HEK293 (cell line): ENCODE data around the gene MIER3.

ENCODE experiments used
- HOXC10 ChIP-seq: sonication (generic); formaldehyde crosslinking; IDR thresholded peaks from 2 replicates; pipeline ENCODE4 v1.8.1; 2023; ENCODE audit warnings: mild to moderate bottlenecking, missing genetic modification reagents
- IKZF3 ChIP-seq: fragments of 450-650 bp; IDR thresholded peaks from 2 replicates; pipeline ENCODE4 v1.5.0; 2018; ENCODE audit warnings: missing biosample characterization, mild to moderate bottlenecking, missing genetic modification characterization, moderate library complexity
- KLF1 ChIP-seq: fragments of 450-650 bp; formaldehyde crosslinking; IDR thresholded peaks from 2 replicates; pipeline ENCODE4 v1.5.1; 2016; ENCODE audit warnings: missing biosample characterization, missing genetic modification characterization
- KLF16 ChIP-seq: fragments of 450-650 bp; formaldehyde crosslinking; IDR thresholded peaks from 2 replicates; pipeline ENCODE4 v1.5.1; 2017; ENCODE audit warnings: missing biosample characterization, missing genetic modification characterization
- MEIS1 ChIP-seq: sonication (generic); formaldehyde crosslinking; IDR thresholded peaks from 2 replicates; pipeline ENCODE4 v1.8.1; 2022; ENCODE audit warnings: missing genetic modification reagents, mild to moderate bottlenecking, borderline replicate concordance
- RBAK ChIP-seq: fragments of 450-650 bp; formaldehyde crosslinking; IDR thresholded peaks from 2 replicates; pipeline ENCODE4 v1.5.1; 2016; ENCODE audit warnings: missing biosample characterization, missing genetic modification characterization
- YY1 ChIP-seq: fragments of 450-650 bp; formaldehyde crosslinking; IDR thresholded peaks from 2 replicates; pipeline ENCODE4 v1.5.1; 2018; ENCODE audit warnings: missing biosample characterization, missing genetic modification characterization
- ZBTB1 ChIP-seq: fragments of 450-650 bp; formaldehyde crosslinking; IDR thresholded peaks from 2 replicates; pipeline ENCODE4 v1.5.1; 2016; ENCODE audit warnings: missing biosample characterization, missing genetic modification characterization
- ZBTB20 ChIP-seq: fragments of 450-650 bp; formaldehyde crosslinking; IDR thresholded peaks from 2 replicates; pipeline ENCODE4 v1.5.1; 2016; ENCODE audit warnings: missing biosample characterization, missing genetic modification characterization
- ZNF132 ChIP-seq: fragments of 450-650 bp; formaldehyde crosslinking; IDR thresholded peaks from 2 replicates; pipeline ENCODE4 v1.5.1; 2017; ENCODE audit warnings: missing biosample characterization, missing genetic modification characterization, borderline replicate concordance
- ZNF155 ChIP-seq: fragments of 450-650 bp; formaldehyde crosslinking; IDR thresholded peaks from 2 replicates; pipeline ENCODE4 v1.5.1; 2016; ENCODE audit warnings: missing biosample characterization, missing genetic modification characterization
- ZNF341 ChIP-seq: fragments of 450-650 bp; formaldehyde crosslinking; IDR thresholded peaks from 2 replicates; pipeline ENCODE4; 2016; ENCODE audit warnings: low read depth, missing biosample characterization, missing genetic modification characterization
- ZNF571 ChIP-seq: fragments of 450-650 bp; formaldehyde crosslinking; IDR thresholded peaks from 2 replicates; pipeline ENCODE4 v1.5.0; 2017; ENCODE audit warnings: missing biosample characterization, missing genetic modification characterization
- ZNF600 ChIP-seq: fragments of 450-650 bp; formaldehyde crosslinking; IDR thresholded peaks from 2 replicates; pipeline ENCODE4 v1.5.1; 2016; ENCODE audit warnings: missing biosample characterization, missing genetic modification characterization
- ZNF623 ChIP-seq: fragments of 450-650 bp; formaldehyde crosslinking; IDR thresholded peaks from 2 replicates; pipeline ENCODE4 v1.5.1; 2016; ENCODE audit warnings: missing biosample characterization, missing genetic modification characterization
- ZNF76 ChIP-seq: fragments of 450-650 bp; formaldehyde crosslinking; IDR thresholded peaks from 2 replicates; pipeline ENCODE4; 2016; ENCODE audit warnings: low read depth, missing biosample characterization, missing genetic modification characterization, borderline replicate concordance
- ZNF777 ChIP-seq: fragments of 450-650 bp; formaldehyde crosslinking; IDR thresholded peaks from 2 replicates; pipeline ENCODE4 v1.5.1; 2017; ENCODE audit warnings: missing biosample characterization, missing genetic modification characterization, borderline replicate concordance
- ZNF843 ChIP-seq: fragments of 450-650 bp; formaldehyde crosslinking; IDR thresholded peaks from 2 replicates; pipeline ENCODE4 v1.5.1; 2016; ENCODE audit warnings: missing biosample characterization, missing genetic modification characterization
- ZSCAN30 ChIP-seq: fragments of 450-650 bp; IDR thresholded peaks from 2 replicates; pipeline ENCODE4 v1.5.1; 2018; ENCODE audit warnings: missing biosample characterization, mild to moderate bottlenecking, missing genetic modification characterization, moderate library complexity
- ZXDB ChIP-seq: fragments of 450-650 bp; formaldehyde crosslinking; IDR thresholded peaks from 2 replicates; pipeline ENCODE4 v1.5.1; 2016; ENCODE audit warnings: missing biosample characterization, missing genetic modification characterization
- TF ChIP-seq, protein P1 (sequence below): fragments of 450-650 bp; formaldehyde crosslinking; conservative IDR thresholded peaks from 2 replicates; pipeline ENCODE4 v1.5.1; 2016; ENCODE audit warnings: low read depth, missing biosample characterization, missing genetic modification characterization
- TF ChIP-seq, protein P2 (sequence below): fragments of 450-650 bp; formaldehyde crosslinking; optimal IDR thresholded peaks from 2 replicates; pipeline ENCODE3; 2016; ENCODE audit warnings: missing biosample characterization, mild to moderate bottlenecking, missing genetic modification characterization
- TF ChIP-seq, protein P3 (sequence below): fragments of 450-650 bp; formaldehyde crosslinking; IDR thresholded peaks from 2 replicates; pipeline ENCODE4 v1.5.1; 2016; ENCODE audit warnings: missing biosample characterization, missing genetic modification characterization
- TF ChIP-seq, protein P4 (sequence below): fragments of 450-650 bp; formaldehyde crosslinking; IDR thresholded peaks from 2 replicates; pipeline ENCODE4 v1.5.1; 2016; ENCODE audit warnings: missing biosample characterization, missing genetic modification characterization
- TF ChIP-seq, protein P5 (sequence below): fragments of 450-650 bp; formaldehyde crosslinking; IDR thresholded peaks from 2 replicates; pipeline ENCODE4 v1.5.1; 2017; ENCODE audit warnings: missing biosample characterization, missing genetic modification characterization
- TF ChIP-seq, protein P6 (sequence below): fragments of 450-650 bp; formaldehyde crosslinking; IDR thresholded peaks from 2 replicates; pipeline ENCODE4 v1.5.0; 2017; ENCODE audit warnings: missing biosample characterization, missing genetic modification characterization, borderline replicate concordance

Gene MIER3

DNA sequence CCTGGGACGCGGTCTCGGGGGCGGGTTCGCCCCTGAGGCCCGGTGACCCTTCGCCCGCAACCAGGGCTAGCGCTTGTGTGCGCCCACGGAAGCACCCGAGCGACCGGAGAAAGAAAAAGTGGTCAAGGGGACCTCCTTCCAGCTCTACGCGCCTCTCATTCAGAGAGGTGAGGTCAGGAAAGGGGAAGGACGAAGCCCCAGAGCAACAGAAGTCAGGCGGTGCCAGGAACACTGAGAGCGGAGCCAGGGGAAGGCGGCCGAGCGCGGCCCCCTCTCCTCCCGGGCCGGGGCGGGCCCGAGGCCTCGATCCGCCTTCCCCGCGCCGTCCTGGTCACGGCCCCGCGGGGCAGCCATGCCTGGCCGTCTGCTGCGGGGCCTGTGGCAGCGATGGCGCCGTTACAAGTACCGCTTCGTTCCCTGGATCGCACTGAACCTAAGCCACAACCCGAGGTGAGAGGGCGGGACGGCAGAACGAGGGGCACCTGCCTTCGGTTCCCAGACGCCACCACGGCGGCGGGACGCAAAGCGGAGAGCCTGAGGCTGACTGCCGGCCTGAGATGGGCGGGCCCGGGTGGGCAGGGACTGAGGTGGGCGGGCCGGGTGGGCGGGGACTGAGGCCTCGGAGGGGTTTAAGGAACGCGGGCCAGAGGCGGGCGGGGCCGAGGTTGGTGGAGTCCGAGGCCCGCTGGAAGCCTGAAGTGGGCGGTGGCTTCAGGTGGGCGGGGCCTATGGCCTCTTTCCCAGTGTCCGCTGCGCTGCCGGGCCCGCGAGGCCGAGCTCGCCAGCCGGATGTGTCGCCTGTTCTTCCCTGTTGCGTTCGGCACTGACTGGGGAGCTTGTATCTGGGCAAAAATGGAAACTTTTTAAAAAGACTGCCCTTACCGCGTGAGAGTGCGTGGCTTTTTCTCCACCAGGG, 42.4 kb downstream of the MIER3 start, which contains the start of gene SETD9 (continued):
- TF ChIP-seq, protein P1, sequence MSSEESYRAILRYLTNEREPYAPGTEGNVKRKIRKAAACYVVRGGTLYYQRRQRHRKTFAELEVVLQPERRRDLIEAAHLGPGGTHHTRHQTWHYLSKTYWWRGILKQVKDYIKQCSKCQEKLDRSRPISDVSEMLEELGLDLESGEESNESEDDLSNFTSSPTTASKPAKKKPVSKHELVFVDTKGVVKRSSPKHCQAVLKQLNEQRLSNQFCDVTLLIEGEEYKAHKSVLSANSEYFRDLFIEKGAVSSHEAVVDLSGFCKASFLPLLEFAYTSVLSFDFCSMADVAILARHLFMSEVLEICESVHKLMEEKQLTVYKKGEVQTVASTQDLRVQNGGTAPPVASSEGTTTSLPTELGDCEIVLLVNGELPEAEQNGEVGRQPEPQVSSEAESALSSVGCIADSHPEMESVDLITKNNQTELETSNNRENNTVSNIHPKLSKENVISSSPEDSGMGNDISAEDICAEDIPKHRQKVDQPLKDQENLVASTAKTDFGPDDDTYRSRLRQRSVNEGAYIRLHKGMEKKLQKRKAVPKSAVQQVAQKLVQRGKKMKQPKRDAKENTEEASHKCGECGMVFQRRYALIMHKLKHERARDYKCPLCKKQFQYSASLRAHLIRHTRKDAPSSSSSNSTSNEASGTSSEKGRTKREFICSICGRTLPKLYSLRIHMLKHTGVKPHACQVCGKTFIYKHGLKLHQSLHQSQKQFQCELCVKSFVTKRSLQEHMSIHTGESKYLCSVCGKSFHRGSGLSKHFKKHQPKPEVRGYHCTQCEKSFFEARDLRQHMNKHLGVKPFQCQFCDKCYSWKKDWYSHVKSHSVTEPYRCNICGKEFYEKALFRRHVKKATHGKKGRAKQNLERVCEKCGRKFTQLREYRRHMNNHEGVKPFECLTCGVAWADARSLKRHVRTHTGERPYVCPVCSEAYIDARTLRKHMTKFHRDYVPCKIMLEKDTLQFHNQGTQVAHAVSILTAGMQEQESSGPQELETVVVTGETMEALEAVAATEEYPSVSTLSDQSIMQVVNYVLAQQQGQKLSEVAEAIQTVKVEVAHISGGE = peak; percentile 58
- TF ChIP-seq YY1 (tag by site-specific recombination) (peak; percentile 87), HOXC10 (0 out of 2 replicates have a peak, but pooled peaks have one; percentile 87), ZNF155 (no peak), ZBTB20 (tag by site-specific recombination) (peak; percentile 90), ZNF843 (tag by site-specific recombination) (no peak), ZXDB (tag by site-specific recombination) (peak; percentile 60; the same call in 1 of the 2 replicates), ZNF132 (tag by site-specific recombination) (no peak), ZNF600 (tag by site-specific recombination) (peak; percentile 76), MEIS1 (CRISPR knock-in tag) (no peak), ZBTB1 (tag by site-specific recombination) (0 out of 2 replicates have a peak, but pooled peaks have one; percentile 27), KLF16 (0 out of 2 replicates have a peak, but pooled peaks have one; percentile 57), ZNF623 (no peak), ZSCAN30 (tag by site-specific recombination) (peak; percentile 78), RBAK (no peak), ZNF341 (tag by site-specific recombination) (peak; percentile 21; the same call in 1 of the 2 replicates), IKZF3 (tag by site-specific recombination) (peak; percentile 19; the same call in 1 of the 2 replicates), KLF1 (peak; percentile 63), ZNF777 (tag by site-specific recombination) (peak; percentile 74; the same call in 1 of the 2 replicates), ZNF571 (no peak), ZNF76 (tag by site-specific recombination) (peak; percentile 79; the same call in 1 of the 2 replicates)
- TF ChIP-seq, protein P2, sequence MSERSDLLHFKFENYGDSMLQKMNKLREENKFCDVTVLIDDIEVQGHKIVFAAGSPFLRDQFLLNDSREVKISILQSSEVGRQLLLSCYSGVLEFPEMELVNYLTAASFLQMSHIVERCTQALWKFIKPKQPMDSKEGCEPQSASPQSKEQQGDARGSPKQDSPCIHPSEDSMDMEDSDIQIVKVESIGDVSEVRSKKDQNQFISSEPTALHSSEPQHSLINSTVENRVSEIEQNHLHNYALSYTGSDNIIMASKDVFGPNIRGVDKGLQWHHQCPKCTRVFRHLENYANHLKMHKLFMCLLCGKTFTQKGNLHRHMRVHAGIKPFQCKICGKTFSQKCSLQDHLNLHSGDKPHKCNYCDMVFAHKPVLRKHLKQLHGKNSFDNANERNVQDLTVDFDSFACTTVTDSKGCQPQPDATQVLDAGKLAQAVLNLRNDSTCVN (tag by site-specific recombination) = peak; percentile 86
- TF ChIP-seq, protein P3, sequence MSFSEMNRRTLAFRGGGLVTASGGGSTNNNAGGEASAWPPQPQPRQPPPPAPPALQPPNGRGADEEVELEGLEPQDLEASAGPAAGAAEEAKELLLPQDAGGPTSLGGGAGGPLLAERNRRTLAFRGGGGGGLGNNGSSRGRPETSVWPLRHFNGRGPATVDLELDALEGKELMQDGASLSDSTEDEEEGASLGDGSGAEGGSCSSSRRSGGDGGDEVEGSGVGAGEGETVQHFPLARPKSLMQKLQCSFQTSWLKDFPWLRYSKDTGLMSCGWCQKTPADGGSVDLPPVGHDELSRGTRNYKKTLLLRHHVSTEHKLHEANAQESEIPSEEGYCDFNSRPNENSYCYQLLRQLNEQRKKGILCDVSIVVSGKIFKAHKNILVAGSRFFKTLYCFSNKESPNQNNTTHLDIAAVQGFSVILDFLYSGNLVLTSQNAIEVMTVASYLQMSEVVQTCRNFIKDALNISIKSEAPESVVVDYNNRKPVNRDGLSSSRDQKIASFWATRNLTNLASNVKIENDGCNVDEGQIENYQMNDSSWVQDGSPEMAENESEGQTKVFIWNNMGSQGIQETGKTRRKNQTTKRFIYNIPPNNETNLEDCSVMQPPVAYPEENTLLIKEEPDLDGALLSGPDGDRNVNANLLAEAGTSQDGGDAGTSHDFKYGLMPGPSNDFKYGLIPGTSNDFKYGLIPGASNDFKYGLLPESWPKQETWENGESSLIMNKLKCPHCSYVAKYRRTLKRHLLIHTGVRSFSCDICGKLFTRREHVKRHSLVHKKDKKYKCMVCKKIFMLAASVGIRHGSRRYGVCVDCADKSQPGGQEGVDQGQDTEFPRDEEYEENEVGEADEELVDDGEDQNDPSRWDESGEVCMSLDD = no peak
- TF ChIP-seq, protein P4, sequence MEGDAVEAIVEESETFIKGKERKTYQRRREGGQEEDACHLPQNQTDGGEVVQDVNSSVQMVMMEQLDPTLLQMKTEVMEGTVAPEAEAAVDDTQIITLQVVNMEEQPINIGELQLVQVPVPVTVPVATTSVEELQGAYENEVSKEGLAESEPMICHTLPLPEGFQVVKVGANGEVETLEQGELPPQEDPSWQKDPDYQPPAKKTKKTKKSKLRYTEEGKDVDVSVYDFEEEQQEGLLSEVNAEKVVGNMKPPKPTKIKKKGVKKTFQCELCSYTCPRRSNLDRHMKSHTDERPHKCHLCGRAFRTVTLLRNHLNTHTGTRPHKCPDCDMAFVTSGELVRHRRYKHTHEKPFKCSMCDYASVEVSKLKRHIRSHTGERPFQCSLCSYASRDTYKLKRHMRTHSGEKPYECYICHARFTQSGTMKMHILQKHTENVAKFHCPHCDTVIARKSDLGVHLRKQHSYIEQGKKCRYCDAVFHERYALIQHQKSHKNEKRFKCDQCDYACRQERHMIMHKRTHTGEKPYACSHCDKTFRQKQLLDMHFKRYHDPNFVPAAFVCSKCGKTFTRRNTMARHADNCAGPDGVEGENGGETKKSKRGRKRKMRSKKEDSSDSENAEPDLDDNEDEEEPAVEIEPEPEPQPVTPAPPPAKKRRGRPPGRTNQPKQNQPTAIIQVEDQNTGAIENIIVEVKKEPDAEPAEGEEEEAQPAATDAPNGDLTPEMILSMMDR (tag by site-specific recombination) = no peak
- TF ChIP-seq, protein P5, sequence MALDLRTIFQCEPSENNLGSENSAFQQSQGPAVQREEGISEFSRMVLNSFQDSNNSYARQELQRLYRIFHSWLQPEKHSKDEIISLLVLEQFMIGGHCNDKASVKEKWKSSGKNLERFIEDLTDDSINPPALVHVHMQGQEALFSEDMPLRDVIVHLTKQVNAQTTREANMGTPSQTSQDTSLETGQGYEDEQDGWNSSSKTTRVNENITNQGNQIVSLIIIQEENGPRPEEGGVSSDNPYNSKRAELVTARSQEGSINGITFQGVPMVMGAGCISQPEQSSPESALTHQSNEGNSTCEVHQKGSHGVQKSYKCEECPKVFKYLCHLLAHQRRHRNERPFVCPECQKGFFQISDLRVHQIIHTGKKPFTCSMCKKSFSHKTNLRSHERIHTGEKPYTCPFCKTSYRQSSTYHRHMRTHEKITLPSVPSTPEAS (tag by site-specific recombination) = no peak
- TF ChIP-seq, protein P6, sequence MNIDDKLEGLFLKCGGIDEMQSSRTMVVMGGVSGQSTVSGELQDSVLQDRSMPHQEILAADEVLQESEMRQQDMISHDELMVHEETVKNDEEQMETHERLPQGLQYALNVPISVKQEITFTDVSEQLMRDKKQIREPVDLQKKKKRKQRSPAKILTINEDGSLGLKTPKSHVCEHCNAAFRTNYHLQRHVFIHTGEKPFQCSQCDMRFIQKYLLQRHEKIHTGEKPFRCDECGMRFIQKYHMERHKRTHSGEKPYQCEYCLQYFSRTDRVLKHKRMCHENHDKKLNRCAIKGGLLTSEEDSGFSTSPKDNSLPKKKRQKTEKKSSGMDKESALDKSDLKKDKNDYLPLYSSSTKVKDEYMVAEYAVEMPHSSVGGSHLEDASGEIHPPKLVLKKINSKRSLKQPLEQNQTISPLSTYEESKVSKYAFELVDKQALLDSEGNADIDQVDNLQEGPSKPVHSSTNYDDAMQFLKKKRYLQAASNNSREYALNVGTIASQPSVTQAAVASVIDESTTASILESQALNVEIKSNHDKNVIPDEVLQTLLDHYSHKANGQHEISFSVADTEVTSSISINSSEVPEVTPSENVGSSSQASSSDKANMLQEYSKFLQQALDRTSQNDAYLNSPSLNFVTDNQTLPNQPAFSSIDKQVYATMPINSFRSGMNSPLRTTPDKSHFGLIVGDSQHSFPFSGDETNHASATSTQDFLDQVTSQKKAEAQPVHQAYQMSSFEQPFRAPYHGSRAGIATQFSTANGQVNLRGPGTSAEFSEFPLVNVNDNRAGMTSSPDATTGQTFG = no peak
